Glomerular endothelial cell (primary cell): ENCODE data around the gene ZBTB34. TPM values are rescaled to one million over a fixed set of nuclear protein-coding genes. Genes with fewer than 3 reads are reported as not detected.
"Not testable (repeated sequence)": the region's sequence is repeated elsewhere in the genome, so short reads cannot be mapped to it uniquely, and the experiment has no call there.

Source experiments
- DNase-seq: peaks from one replicate; pipeline ENCODE4 v3.0.0-alpha.2; 2011; ENCODE audit warnings: low read depth, low spot score; ENCODE audit errors: extremely low read depth
- total RNA-seq: library from RNA; depleted of rRNA; stranded (reverse); fragments of >200 nt; gene quantifications from 2 replicates; pipeline ENCODE4 v1.2.3, GENCODE V29; 2015

The ZBTB34 gene
- 6.7 and 12.8 TPM in 2 replicates for total RNA-seq

- no peak for DNase-seq
These were observed at the start of gene ZBTB34 for GRCh38 chr9:126860077-126860756. Gene ZBTB34, plus strand, starts transcription at chr9:126860639. Its CDS starts 18,761 bp downstream, at chr9:126879400.

GRCh38 chr9:126813072-126813471 lies 47.4 kb upstream of the ZBTB34 start:
- DNase-seq, result no peak

- no peak for DNase-seq
These were observed 46.3 kb upstream of the ZBTB34 start for GRCh38 chr9:126814091-126814490.

GRCh38 chr9:126817615-126818014 lies 42.8 kb upstream of the ZBTB34 start:
- DNase-seq, result not testable (repeated sequence)

GRCh38 chr9:126818482-126818881 lies 42.0 kb upstream of the ZBTB34 start:
- DNase-seq, result no peak

DNA sequence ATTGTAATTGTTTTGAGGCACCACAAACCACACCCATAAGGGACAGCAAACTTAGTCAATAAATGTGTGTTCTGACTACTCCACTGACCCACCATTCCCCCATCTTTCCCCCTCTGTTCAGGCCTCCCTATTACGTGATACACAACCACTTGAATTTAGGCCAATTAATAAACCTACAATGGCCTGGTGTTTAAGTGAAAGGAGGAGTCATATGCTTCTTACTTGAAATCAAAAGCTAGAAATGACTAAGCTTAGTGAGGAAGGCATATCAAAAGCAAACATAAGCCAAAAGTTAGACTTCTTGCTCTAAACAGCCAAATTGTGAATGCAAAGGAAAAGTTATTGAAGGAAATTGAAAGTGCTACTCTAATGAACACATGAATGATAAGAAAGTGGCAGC lies 41.0 kb upstream of the ZBTB34 start:
- no peak for DNase-seq

DNA sequence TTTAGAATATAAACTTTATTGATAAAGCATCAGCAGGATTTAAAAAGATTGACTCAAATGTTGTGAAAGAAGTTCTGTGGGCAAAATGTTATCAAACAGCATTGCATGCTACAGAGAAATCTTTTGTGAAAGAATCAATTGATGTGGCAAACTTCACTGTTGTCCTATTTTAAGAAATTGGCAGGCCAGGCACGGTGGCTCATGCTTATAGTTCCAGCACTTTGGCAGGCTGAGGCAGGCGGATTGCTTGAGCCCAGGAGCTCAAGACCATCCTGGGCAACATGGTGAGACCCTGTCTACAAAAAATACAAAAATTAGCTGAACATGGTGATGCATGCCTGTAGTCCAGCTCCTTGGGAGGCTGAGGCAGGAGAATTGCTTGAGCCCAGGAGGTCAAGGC lies 38.2 kb upstream of the ZBTB34 start:
- DNase-seq, result no peak

GRCh38 chr9:126822873-126823272 lies 37.6 kb upstream of the ZBTB34 start:
- no peak for DNase-seq

DNA sequence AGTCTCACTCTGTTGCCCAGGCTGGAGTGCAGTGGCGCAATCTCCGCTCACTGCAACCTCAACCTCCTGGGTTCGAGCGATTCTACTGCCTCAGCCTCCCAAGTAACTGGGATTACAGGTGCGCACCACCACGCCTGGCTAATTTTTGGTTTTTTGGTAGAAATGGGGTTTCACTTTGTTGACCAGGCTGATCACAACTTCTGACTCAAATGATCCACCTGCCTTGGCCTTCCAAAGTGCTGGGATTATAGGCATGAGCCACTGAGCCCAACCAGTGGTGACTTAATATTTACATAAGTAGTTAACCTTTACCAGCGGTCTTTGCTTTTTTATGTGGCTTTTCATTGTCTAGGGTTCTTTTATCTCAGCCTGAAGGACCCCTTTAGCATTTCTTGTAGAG lies 36.4 kb upstream of the ZBTB34 start:
- not testable (repeated sequence) for DNase-seq

GRCh38 chr9:126827227-126827626 lies 33.2 kb upstream of the ZBTB34 start:
- no peak for DNase-seq

- DNase-seq, result no peak
These were observed 31.4 kb upstream of the ZBTB34 start for GRCh38 chr9:126829035-126829434.

- DNase-seq, result no peak
These were observed 29.6 kb upstream of the ZBTB34 start for GRCh38 chr9:126830827-126831226.

GRCh38 chr9:126832440-126832839 lies 28.0 kb upstream of the ZBTB34 start:
- no peak for DNase-seq

- no peak for DNase-seq
These were observed 27.4 kb upstream of the ZBTB34 start for GRCh38 chr9:126833020-126833419.

DNA sequence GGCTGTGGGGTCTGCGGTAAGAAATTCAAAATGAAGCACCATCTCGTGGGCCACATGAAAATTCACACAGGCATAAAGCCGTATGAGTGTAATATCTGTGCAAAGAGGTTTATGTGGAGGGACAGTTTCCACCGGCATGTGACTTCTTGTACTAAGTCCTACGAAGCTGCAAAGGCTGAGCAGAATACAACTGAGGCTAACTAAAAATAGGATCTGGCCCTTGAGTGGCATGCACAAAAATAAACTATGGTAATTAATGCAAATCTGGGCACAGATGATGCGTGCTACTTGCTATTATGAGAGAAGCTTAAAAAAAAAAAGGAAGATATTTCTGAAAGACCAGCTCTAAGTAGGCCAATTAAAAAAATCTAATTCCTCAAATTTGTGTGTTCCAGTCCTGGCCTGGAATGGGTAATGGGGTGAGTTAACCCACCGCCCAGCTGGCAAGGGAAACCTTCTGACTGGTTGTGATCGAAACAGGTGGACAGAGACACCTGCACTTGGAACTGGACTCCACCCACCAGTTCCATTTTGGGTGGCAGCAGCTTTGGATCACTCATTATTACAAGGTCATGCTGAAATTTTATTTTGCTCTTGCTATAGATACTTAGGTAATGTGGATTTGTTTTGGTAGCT lies 26.6 kb upstream of the ZBTB34 start:
- DNase-seq, result no peak

- no peak for DNase-seq
These were observed 25.8 kb upstream of the ZBTB34 start for GRCh38 chr9:126834672-126835071.

GRCh38 chr9:126836216-126836615 lies 24.2 kb upstream of the ZBTB34 start:
- no peak for DNase-seq

- no peak for DNase-seq
These were observed 22.2 kb upstream of the ZBTB34 start for GRCh38 chr9:126838055-126838811.

DNA sequence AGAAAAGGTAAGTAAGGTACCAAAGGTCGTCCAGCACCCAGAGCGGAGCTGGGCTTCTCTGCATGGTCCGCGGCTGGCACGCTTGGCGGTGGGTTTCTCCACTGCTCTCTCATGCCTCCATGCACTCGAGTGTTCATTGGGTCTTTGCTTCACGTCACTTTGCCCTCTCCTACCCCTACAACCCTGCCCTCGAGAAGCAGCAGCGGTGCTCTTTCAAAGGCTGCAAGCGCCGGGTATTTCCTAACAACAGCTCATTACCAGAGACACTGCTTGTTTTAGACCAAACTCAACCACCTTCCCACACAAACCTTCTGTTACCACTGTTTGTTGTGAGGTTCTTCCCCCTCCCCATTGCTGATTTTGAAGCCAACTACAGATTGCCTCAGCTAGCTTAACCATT lies 21.5 kb upstream of the ZBTB34 start:
- DNase-seq, result no peak

GRCh38 chr9:126839301-126839700 lies 21.1 kb upstream of the ZBTB34 start:
- DNase-seq, result no peak

DNA sequence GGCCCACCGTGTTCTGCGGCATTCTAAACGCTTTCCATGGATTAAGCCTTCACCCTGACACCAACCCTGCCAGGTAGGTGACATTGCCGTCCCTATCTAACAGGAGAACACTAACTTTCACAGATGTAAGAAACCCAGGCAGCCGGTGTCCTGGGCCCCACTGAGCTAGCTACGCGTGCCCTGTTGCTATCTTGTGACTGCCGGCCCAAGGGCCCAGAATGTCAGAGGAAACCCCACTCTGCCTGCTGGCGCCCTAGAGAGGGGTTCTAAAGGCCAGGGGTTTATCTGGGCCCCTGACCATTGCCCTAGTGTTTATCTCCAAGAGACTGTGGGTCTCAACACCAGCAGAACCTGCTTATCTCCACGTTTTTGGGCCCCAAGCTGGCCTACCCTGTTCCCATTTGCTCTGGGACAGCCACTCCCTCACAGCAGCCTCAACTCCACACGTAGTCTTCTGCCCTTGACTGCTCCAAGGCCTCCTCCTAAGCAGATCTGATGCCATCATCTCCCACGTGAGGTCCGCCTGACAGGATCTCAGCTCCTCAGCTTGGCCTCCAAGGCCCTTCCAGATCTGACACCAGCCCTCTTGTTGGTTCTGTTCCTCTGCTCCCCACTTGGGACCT lies 18.1 kb upstream of the ZBTB34 start:
- DNase-seq, result no peak
